ENCODE data around the gene FBLN7. TPM values are rescaled to one million over a fixed set of nuclear protein-coding genes. Genes with fewer than 3 reads are reported as not detected.
"Not testable (repeated sequence)": the region's sequence is repeated elsewhere in the genome, so short reads cannot be mapped to it uniquely, and the experiment has no call there.

FBLN7 gene
- total RNA-seq, 3 donors from 2014 or later = 9.2 to 15.7 (median 11.0) TPM

GRCh38 chr2:112136096-112136495, 2.1 kb upstream of the FBLN7 start:
- Histone ChIP-seq H3K36me3 (no peaks in the 10 kb centered on the region), H3K27ac (no peak overlapping the region), H3K4me1 (no peaks in the 10 kb centered on the region), H3K9me3 (no peaks in the 10 kb centered on the region), H3K4me3 (no peak overlapping the region), H3K27me3 (no peaks in the 10 kb centered on the region)
- no peak for DNase-seq (ENCODE audit: low spot score in 2 of 2)
- no peak for TF ChIP-seq POLR2A (IDR thresholded peaks at IDR 0.05)
- no peak for TF ChIP-seq CTCF (IDR thresholded peaks at IDR 0.05)
- TF ChIP-seq POLR2AphosphoS5 (IDR thresholded peaks at IDR 0.05) = no peak
- intact Hi-C loops (cut with DNase I; ENCODE audit: low total_unique reads) = no loop called here

- no peaks in the 10 kb centered on the region for H3K4me1 ChIP-seq
- no peak for DNase-seq (ENCODE audit: low spot score in 2 of 2)
- H3K4me3 ChIP-seq = peak overlapping the region; percentile 53 to 96 (median 61)
- TF ChIP-seq CTCF (IDR thresholded peaks at IDR 0.05) = no peak
- TF ChIP-seq POLR2A (IDR thresholded peaks at IDR 0.05) = no peak
- no peak for TF ChIP-seq POLR2AphosphoS5 (IDR thresholded peaks at IDR 0.05)
- no peaks in the 10 kb centered on the region for H3K36me3 ChIP-seq
- intact Hi-C loops (cut with DNase I; ENCODE audit: low total_unique reads) = no loop called here
- peak overlapping the region; percentile 60 to 87 for H3K27ac ChIP-seq
- no peaks in the 10 kb centered on the region for H3K9me3 ChIP-seq
- no peaks in the 10 kb centered on the region for H3K27me3 ChIP-seq
Measured at GRCh38 chr2:112137516-112138158, 548 bp upstream of the FBLN7 start.

GRCh38 chr2:112139033-112139614, 939 bp downstream of the FBLN7 start:
- peak overlapping the region; percentile 53 to 96 (median 61) for H3K4me3 ChIP-seq

GRCh38 chr2:112139661-112140204, 1.5 kb downstream of the FBLN7 start:
- Histone ChIP-seq H3K27ac (peak overlapping the region in 1 of 2 donors; percentile 84), H3K4me3 (peak overlapping the region; percentile 20 to 59 (median 42))
- intact Hi-C loops (cut with DNase I; ENCODE audit: low total_unique reads); H3K36me3 ChIP-seq; DNase-seq (ENCODE audit: low spot score in 2 of 2); H3K9me3 ChIP-seq; H3K4me1 ChIP-seq; H3K27me3 ChIP-seq: not testable (repeated sequence)

More at GRCh38 chr2:112139033-112139614, 939 bp downstream of the FBLN7 start:
- H3K4me1 ChIP-seq; DNase-seq (ENCODE audit: low spot score in 2 of 2); H3K27me3 ChIP-seq; H3K36me3 ChIP-seq; intact Hi-C loops (cut with DNase I; ENCODE audit: low total_unique reads); H3K9me3 ChIP-seq: not testable (repeated sequence)
- H3K27ac ChIP-seq = peak overlapping the region in 1 of 2 donors; percentile 87

- no peaks in the 10 kb centered on the region for H3K27me3 ChIP-seq
- peak overlapping the region; percentile 20 to 59 (median 42) for H3K4me3 ChIP-seq
- TF ChIP-seq CTCF (IDR thresholded peaks at IDR 0.05) (no peak), POLR2A (IDR thresholded peaks at IDR 0.05) (no peak), POLR2AphosphoS5 (IDR thresholded peaks at IDR 0.05) (no peak)
- intact Hi-C loops (cut with DNase I; ENCODE audit: low total_unique reads) = no loop called here
- H3K36me3 ChIP-seq = no peaks in the 10 kb centered on the region
- DNase-seq (ENCODE audit: low spot score in 2 of 2) = no peak
- peak overlapping the region; percentile 25 to 84 for H3K27ac ChIP-seq
- H3K9me3 ChIP-seq = no peaks in the 10 kb centered on the region
- no peaks in the 10 kb centered on the region for H3K4me1 ChIP-seq
Measured at GRCh38 chr2:112140205-112140802, 2.1 kb downstream of the FBLN7 start.
